Neuronal stem cell (in vitro differentiated cells): ENCODE results near the gene PGAP3. TPM values are rescaled to one million over a fixed set of nuclear protein-coding genes. Genes with fewer than 3 reads are reported as not detected.

Experiments used
- DNase-seq: peaks from one replicate; pipeline ENCODE4 v3.0.0-alpha.2; 2013; ENCODE audit warnings: low spot score
- H2AFZ ChIP-seq: one replicate; pipeline ENCODE4 v1.6.1; 2013; ENCODE audit warnings: mild to moderate bottlenecking, low read length, inconsistent platforms
- H2AK5ac ChIP-seq: 2 replicates; pipeline ENCODE4 v1.6.1; 2013; ENCODE audit warnings: low read depth, mild to moderate bottlenecking, inconsistent platforms, low read length, moderate library complexity, mixed read lengths
- H2BK120ac ChIP-seq: 2 replicates; pipeline ENCODE4 v1.6.1; 2013; ENCODE audit warnings: low read depth, mild to moderate bottlenecking, inconsistent platforms, low read length, moderate library complexity, mixed read lengths
- H2BK12ac ChIP-seq: one replicate; pipeline ENCODE4 v1.6.1; 2013; ENCODE audit warnings: low read length, inconsistent platforms
- H2BK15ac ChIP-seq: 2 replicates; pipeline ENCODE4 v1.6.1; 2013; ENCODE audit warnings: mild to moderate bottlenecking, low read length, inconsistent platforms, mixed read lengths
- H2BK5ac ChIP-seq: one replicate; pipeline ENCODE4 v1.6.1; 2013; ENCODE audit warnings: inconsistent platforms, mild to moderate bottlenecking, low read length, moderate library complexity
- H3K14ac ChIP-seq: one replicate; pipeline ENCODE4 v1.6.1; 2013; ENCODE audit warnings: low read length, inconsistent platforms
- H3K18ac ChIP-seq: 2 replicates; pipeline ENCODE4 v1.6.1; 2013; ENCODE audit warnings: low read length, inconsistent platforms
- H3K23ac ChIP-seq: 2 replicates; pipeline ENCODE4 v1.6.1; 2013; ENCODE audit warnings: low read depth, mild to moderate bottlenecking, mixed read lengths, low read length, inconsistent platforms; ENCODE audit not compliant: poor library complexity
- H3K27ac ChIP-seq: replicated peaks from 3 replicates; pipeline ENCODE4 v1.5.1; 2013; ENCODE audit warnings: low read length, inconsistent platforms
- H3K27me3 ChIP-seq, 3 experiments: 2 replicates each; pipeline ENCODE4 v1.6.1; 2013; ENCODE audit warnings: low read length in 3 of 3, mild to moderate bottlenecking in 2 of 3, inconsistent platforms in 1 of 3, low read depth in 1 of 3, mixed read lengths in 1 of 3, moderate library complexity in 1 of 3; ENCODE audit not compliant: control insufficient read depth in 3 of 3, insufficient read depth in 3 of 3
- H3K36me3 ChIP-seq, 2 donors: replicated peaks in 1 of 2; 2 replicates each; pipeline ENCODE4 v1.6.1; 2013; ENCODE audit warnings: low read length in 2 of 2; ENCODE audit not compliant: control insufficient read depth in 2 of 2, insufficient read depth in 2 of 2
- H3K4ac ChIP-seq: 2 replicates; pipeline ENCODE4 v1.6.1; 2013; ENCODE audit warnings: inconsistent platforms, mild to moderate bottlenecking, low read length, moderate library complexity
- H3K4me1 ChIP-seq, 2 donors: 1 replicate in 1 of 2; 2 replicates in 1 of 2; pipeline ENCODE4 v1.6.1; 2013; ENCODE audit warnings: low read length in 2 of 2, low read depth in 1 of 2; ENCODE audit not compliant: control insufficient read depth in 2 of 2, insufficient read depth in 1 of 2
- H3K4me2 ChIP-seq: one replicate; pipeline ENCODE4 v1.6.1; 2013; ENCODE audit warnings: mild to moderate bottlenecking, low read length, inconsistent platforms; ENCODE audit not compliant: insufficient read depth, poor library complexity, severe bottlenecking
- H3K4me3 ChIP-seq, 2 donors: 2 replicates each; pipeline ENCODE4 v1.5.1; 2013; ENCODE audit warnings: low read length in 2 of 2, mild to moderate bottlenecking in 2 of 2, inconsistent platforms in 1 of 2, moderate library complexity in 1 of 2
- H3K79me1 ChIP-seq: one replicate; pipeline ENCODE4 v1.6.1; 2013; ENCODE audit warnings: low read depth, mild to moderate bottlenecking, inconsistent platforms, low read length, moderate library complexity
- H3K9ac ChIP-seq: one replicate; pipeline ENCODE4 v1.6.1; 2013; ENCODE audit warnings: mild to moderate bottlenecking, low read depth, low read length, inconsistent platforms; ENCODE audit not compliant: poor library complexity
- H3K9me3 ChIP-seq, 2 donors: replicated peaks in 1 of 2; 2 replicates each; pipeline versions ENCODE3 to v1.6.1; 2013; ENCODE audit warnings: low read length in 2 of 2, mild to moderate bottlenecking in 2 of 2, inconsistent platforms in 1 of 2, low read depth in 1 of 2, mixed read lengths in 1 of 2, moderate library complexity in 1 of 2; ENCODE audit not compliant: control insufficient read depth in 2 of 2, insufficient read depth in 1 of 2
- H4K8ac ChIP-seq: one replicate; pipeline ENCODE4 v1.6.1; 2013; ENCODE audit warnings: low read depth, mild to moderate bottlenecking, inconsistent platforms, low read length, moderate library complexity
- H4K91ac ChIP-seq: one replicate; pipeline ENCODE4 v1.6.1; 2013; ENCODE audit warnings: low read length, low read depth, mild to moderate bottlenecking, inconsistent platforms; ENCODE audit not compliant: poor library complexity
- WGBS, 2 donors: extraction: QIAGEN DNeasy Blood & Tissue Kit; methylation state at CpG; one replicate each; pipeline ENCODE4 v1.1.7; 2013; ENCODE audit warnings: missing lambda C conversion rate in 2 of 2, mixed read lengths in 1 of 2; ENCODE audit not compliant: insufficient read length in 2 of 2, insufficient replicate concordance in 1 of 2; ENCODE audit errors: extremely low coverage in 2 of 2; 5-methylcytosine and 5-hydroxymethylcytosine counted together
- polyA plus RNA-seq, 2 experiments: library from polyadenylated mRNA; stranded (reverse); fragments of 200-250 nt; gene quantifications; one replicate each; pipeline ENCODE4 v1.2.3, GENCODE V29; 2013

PGAP3 gene, protein sequence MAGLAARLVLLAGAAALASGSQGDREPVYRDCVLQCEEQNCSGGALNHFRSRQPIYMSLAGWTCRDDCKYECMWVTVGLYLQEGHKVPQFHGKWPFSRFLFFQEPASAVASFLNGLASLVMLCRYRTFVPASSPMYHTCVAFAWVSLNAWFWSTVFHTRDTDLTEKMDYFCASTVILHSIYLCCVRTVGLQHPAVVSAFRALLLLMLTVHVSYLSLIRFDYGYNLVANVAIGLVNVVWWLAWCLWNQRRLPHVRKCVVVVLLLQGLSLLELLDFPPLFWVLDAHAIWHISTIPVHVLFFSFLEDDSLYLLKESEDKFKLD
- polyA plus RNA-seq (2013, experiment 1 of 2), result 10.1 TPM
- 11.1 TPM for polyA plus RNA-seq (2013, experiment 2 of 2)

DNA sequence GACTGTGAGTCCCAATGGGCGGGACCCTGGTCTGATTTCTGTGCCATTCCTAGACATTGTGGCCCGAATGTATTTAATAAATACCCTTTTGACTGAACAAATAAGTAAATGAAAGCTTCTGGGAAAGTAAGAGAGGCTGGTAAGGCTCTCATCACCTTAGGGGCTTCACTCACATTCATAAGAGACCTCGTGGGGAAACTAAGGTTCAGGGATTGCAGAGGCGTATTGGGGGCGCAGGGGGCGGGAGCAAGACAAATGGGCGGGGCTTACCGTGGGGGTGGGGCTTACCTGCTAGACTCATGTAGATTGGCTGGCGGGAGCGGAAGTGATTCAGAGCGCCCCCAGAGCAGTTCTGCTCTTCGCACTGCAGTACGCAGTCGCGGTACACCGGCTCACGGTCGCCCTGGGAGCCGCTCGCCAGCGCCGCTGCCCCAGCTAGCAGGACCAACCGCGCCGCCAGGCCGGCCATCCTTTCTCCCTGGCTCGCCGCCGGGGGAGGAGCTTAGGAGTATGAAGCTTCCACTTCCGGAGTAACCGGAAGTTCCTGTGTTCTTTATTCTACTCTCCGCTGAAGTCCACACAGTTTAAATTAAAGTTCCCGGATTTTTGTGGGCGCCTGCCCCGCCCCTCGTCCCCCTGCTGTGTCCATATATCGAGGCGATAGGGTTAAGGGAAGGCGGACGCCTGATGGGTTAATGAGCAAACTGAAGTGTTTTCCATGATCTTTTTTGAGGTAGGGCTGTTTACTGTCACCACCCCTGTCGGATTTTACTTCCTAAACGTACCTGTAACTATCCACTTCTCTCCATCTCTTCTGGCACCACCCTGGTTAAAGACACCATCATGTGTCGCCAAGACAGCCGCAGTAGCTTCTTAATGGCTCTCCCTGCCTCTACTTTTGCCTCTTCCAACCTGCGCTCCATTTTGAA is at the start of gene PGAP3:
Gene PGAP3, minus strand, starts transcription at position 512 of the 929 bp plus-strand sequence. Its CDS starts 43 bp downstream, at position 469.
- H2BK15ac ChIP-seq, result no peak within 1 kb of the TSS
- no peak within 1 kb of the TSS for H4K91ac ChIP-seq
- peaks cover 2% of the 10 kb centered on the region for H3K79me1 ChIP-seq
- no peaks in the 10 kb centered on the region for H3K27me3 ChIP-seq
- H3K27ac ChIP-seq, result peak within 1 kb of the TSS; percentile 100
- H3K23ac ChIP-seq, result peak within 1 kb of the TSS; percentile 26
- H3K4me1 ChIP-seq, result peaks cover 9 to 10% of the 10 kb centered on the region in 2 donors
- peak; percentile 87 for DNase-seq
- H3K4ac ChIP-seq, result no peak within 1 kb of the TSS
- H2AK5ac ChIP-seq, result no peak within 1 kb of the TSS
- peak within 1 kb of the TSS; percentile 97 for H2AFZ ChIP-seq
- H3K18ac ChIP-seq, result peak within 1 kb of the TSS; percentile 99
- peak within 1 kb of the TSS; percentile 61 to 87 for H3K4me3 ChIP-seq
- H3K9ac ChIP-seq, result peak within 1 kb of the TSS; percentile 95
- peak within 1 kb of the TSS; percentile 62 for H3K4me2 ChIP-seq
- no CpG with 5 or more reads among the region's 45 CpGs for WGBS, 2 donors
- H2BK5ac ChIP-seq, result peak within 1 kb of the TSS; percentile 96
- H2BK120ac ChIP-seq, result peak within 1 kb of the TSS; percentile 53
- peaks cover 3 to 11% of the 10 kb centered on the region in 2 donors for H3K36me3 ChIP-seq
- H4K8ac ChIP-seq, result no peak within 1 kb of the TSS
- no peak within 1 kb of the TSS for H3K14ac ChIP-seq
- no peak within 1 kb of the TSS for H2BK12ac ChIP-seq
- H3K9me3 ChIP-seq, result no peaks in the 10 kb centered on the region

DNA sequence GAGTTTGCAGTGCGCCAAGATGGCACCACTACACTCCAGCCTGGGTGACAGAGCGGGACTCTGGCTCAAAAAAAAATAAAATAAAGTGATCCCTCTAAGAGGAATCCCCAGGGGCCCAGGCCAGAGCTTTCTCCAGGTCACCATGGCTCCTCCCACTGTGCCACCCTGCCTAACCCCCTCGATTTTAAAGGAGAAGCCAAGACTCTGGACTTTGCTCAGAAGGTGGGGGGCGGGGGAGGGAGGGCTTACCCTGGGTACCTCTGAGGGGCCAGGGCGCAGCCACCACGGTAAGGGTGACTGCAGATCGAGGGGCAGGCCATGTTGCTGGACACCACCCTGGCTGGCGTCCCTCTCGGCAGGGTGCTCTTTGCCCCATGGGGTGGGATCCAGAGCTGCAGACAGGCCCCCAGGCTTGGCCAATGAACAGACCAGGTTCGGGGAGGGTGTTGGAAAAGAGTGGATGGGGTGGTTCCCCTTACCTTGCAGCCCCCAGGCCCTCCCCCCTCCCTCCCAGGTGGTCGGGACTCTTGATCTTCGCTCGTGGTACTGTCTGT is 49.4 kb upstream of the PGAP3 start:
- Histone ChIP-seq H3K27me3 (peaks cover 0 to 69% (median 26%) of the 10 kb centered on the region in 3 experiments), H2AFZ (no peak overlapping the region), H2BK15ac (peak overlapping the region; percentile 63)

DNA sequence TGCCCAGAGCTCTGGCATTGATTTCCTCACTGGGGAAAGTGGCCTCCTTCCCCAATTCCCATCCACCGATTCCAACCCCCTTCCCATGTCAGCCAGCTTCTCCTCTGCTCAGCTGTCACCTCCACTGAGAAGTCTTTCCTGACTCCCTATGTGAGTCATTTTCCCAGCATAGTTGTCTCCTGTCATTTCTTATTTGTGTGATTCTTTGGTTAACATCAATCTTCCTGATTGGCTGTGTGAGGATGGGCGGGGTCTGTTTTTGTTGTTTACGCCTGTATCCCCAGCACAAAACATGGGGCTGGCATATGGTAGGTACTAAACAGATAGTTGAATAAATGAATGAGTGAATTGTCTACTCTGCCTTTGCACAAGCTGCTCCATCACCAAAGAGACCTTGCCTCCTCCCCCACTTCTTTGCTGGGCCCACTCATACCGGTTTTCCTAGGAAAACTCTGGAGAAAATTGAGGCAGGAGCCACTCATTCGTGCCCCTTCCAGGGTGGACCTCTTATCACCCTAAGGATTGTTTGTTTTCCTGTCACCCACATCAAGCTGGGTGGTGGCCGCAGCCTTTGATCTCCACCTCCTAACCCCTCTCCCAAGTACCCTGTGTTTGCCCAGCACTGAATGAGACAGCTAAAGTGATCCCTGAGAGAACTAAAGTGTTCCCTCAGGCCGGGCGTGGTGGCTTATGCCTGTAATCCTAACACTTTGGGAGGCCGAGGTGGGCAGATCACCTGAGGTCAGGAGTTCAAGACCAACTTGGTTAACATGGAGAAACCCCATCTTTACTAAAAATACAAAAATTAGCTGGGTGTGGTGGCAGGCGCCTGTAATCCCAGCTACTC is 48.7 kb upstream of the PGAP3 start:
- Histone ChIP-seq H3K27me3 (peaks cover 0 to 61% (median 26%) of the 10 kb centered on the region in 3 experiments), H2AFZ (no peak overlapping the region), H3K9ac (no peak overlapping the region), H2BK120ac (no peak overlapping the region), H3K79me1 (no peaks in the 10 kb centered on the region), H3K4me3 (no peak overlapping the region), H4K8ac (no peak overlapping the region), H2BK5ac (no peak overlapping the region), H3K27ac (no peak overlapping the region), H2BK15ac (no peak overlapping the region), H3K23ac (no peak overlapping the region), H3K4ac (no peak overlapping the region), H3K36me3 (no peaks in the 10 kb centered on the region), H4K91ac (no peak overlapping the region), H2AK5ac (no peak overlapping the region), H3K4me2 (no peak overlapping the region), H2BK12ac (no peak overlapping the region), H3K4me1 (peaks cover 14 to 20% of the 10 kb centered on the region in 2 donors), H3K9me3 (no peaks in the 10 kb centered on the region), H3K14ac (no peak overlapping the region), H3K18ac (peak overlapping the region; percentile 67)
- WGBS, 2 donors, result no CpG with 5 or more reads among the region's 10 CpGs
- no peak for DNase-seq

More for the DNA sequence above, 49.4 kb upstream of the PGAP3 start:
- peaks cover 14 to 20% of the 10 kb centered on the region in 2 donors for H3K4me1 ChIP-seq
- H3K4me3 ChIP-seq, result no peak overlapping the region
- no peak overlapping the region for H3K23ac ChIP-seq
- no peak overlapping the region for H4K8ac ChIP-seq
- no peak overlapping the region for H3K27ac ChIP-seq
- no peaks in the 10 kb centered on the region for H3K9me3 ChIP-seq
- H4K91ac ChIP-seq, result no peak overlapping the region
- H3K4me2 ChIP-seq, result peak overlapping the region; percentile 94
- H2BK120ac ChIP-seq, result no peak overlapping the region
- H2BK12ac ChIP-seq, result no peak overlapping the region
- H3K79me1 ChIP-seq, result no peaks in the 10 kb centered on the region
- peak overlapping the region; percentile 7 for H3K9ac ChIP-seq
- no peak overlapping the region for H3K4ac ChIP-seq
- no peak overlapping the region for H3K14ac ChIP-seq
- no peak for DNase-seq
- H3K36me3 ChIP-seq, result no peaks in the 10 kb centered on the region
- H2AK5ac ChIP-seq, result peak overlapping the region; percentile 73
- no CpG with 5 or more reads among the region's 13 CpGs for WGBS, 2 donors
- peak overlapping the region; percentile 53 for H3K18ac ChIP-seq
- H2BK5ac ChIP-seq, result no peak overlapping the region
